Measurements from ENCODE around the gene EEF2KMT.

Gene EEF2KMT

GRCh38 chr16:5041600-5042133 is 55.9 kb downstream of the EEF2KMT start:
- TF ChIP-seq POLR2AphosphoS5 (IDR thresholded peaks at IDR 0.05; ENCODE audit: low read depth, low read length) (no peak), FOXP2 (optimal IDR thresholded peaks at IDR 0.05; ENCODE audit: borderline replicate concordance, extremely low read depth, extremely low read length, insufficient read depth) (no peak), REST (IDR thresholded peaks at IDR 0.05; ENCODE audit: insufficient read depth in 1 of 2, low read depth in 2 of 2, low read length in 2 of 2) (no peak), TAF1 (IDR thresholded peaks at IDR 0.05; ENCODE audit: borderline replicate concordance, insufficient read depth, low read length) (no peak), SIN3A (IDR thresholded peaks at IDR 0.05; ENCODE audit: borderline replicate concordance, insufficient read depth, low read length) (no peak)

DNA sequence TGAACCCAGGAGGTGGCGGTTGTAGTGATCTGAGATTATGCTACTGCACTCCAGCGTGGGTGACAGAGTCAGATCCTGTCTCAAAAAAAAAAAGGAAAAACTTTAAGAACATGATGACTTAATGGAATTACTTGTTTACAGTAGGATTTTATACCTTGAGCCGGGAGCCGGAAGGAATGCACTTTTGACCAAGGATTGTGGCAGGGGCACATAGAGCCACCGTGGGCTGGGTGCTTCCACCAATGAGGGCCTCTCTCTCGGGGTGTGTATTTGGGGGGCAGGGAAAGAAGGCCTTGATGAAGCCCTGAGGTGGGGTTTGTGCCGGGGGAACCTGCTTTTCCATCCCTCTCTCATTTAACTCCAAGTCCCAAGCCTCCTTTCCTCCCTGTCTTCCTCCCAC is 57.1 kb downstream of the EEF2KMT start:
- TF ChIP-seq TAF1 (IDR thresholded peaks at IDR 0.05; ENCODE audit: borderline replicate concordance, insufficient read depth, low read length) (no peak), POLR2AphosphoS5 (IDR thresholded peaks at IDR 0.05; ENCODE audit: low read depth, low read length) (no peak), FOXP2 (optimal IDR thresholded peaks at IDR 0.05; ENCODE audit: borderline replicate concordance, extremely low read depth, extremely low read length, insufficient read depth) (no peak), SIN3A (IDR thresholded peaks at IDR 0.05; ENCODE audit: borderline replicate concordance, insufficient read depth, low read length) (no peak), REST (IDR thresholded peaks at IDR 0.05; ENCODE audit: insufficient read depth in 1 of 2, low read depth in 2 of 2, low read length in 2 of 2) (no peak)

- no peak for TF ChIP-seq SIN3A (IDR thresholded peaks at IDR 0.05; ENCODE audit: borderline replicate concordance, insufficient read depth, low read length)
- TF ChIP-seq REST (IDR thresholded peaks at IDR 0.05; ENCODE audit: insufficient read depth in 1 of 2, low read depth in 2 of 2, low read length in 2 of 2), result no peak
- no peak for TF ChIP-seq TAF1 (IDR thresholded peaks at IDR 0.05; ENCODE audit: borderline replicate concordance, insufficient read depth, low read length)
- TF ChIP-seq FOXP2 (optimal IDR thresholded peaks at IDR 0.05; ENCODE audit: borderline replicate concordance, extremely low read depth, extremely low read length, insufficient read depth), result no peak
- no peak for TF ChIP-seq POLR2AphosphoS5 (IDR thresholded peaks at IDR 0.05; ENCODE audit: low read depth, low read length)
Measured at GRCh38 chr16:5036228-5037156, 61.1 kb downstream of the EEF2KMT start.

DNA sequence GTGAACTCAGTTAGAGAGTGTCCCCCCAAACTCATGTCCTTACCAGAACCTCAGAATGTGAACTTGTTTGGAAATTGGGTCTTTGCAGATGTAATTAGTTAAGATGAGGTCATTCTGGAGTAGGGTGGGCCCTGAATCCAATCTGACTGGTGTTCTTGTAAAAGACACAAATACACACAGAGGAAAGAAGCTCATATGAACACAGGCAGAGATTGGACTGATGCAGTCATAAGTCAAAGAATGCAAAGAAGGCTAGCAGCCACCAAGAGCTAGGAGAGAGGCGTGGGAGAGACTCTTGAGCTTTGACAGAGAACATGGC is 61.7 kb downstream of the EEF2KMT start:
- no peak for TF ChIP-seq REST (IDR thresholded peaks at IDR 0.05; ENCODE audit: insufficient read depth in 1 of 2, low read depth in 2 of 2, low read length in 2 of 2)
- TF ChIP-seq POLR2AphosphoS5 (IDR thresholded peaks at IDR 0.05; ENCODE audit: low read depth, low read length), result no peak
- TF ChIP-seq FOXP2 (optimal IDR thresholded peaks at IDR 0.05; ENCODE audit: borderline replicate concordance, extremely low read depth, extremely low read length, insufficient read depth), result no peak
- TF ChIP-seq SIN3A (IDR thresholded peaks at IDR 0.05; ENCODE audit: borderline replicate concordance, insufficient read depth, low read length), result no peak
- no peak for TF ChIP-seq TAF1 (IDR thresholded peaks at IDR 0.05; ENCODE audit: borderline replicate concordance, insufficient read depth, low read length)

Measured in PFSK-1 (cell line).